Activated T-cell treated with anti-CD3 and anti-CD28 coated beads for 24 hours (primary cell): ENCODE measurements around the gene PLA2R1.

Source experiments
- DNase-seq: peaks from one replicate; pipeline ENCODE4 v3.0.0-alpha.2; 2020; ENCODE audit warnings: low read depth

The PLA2R1 gene

GRCh38 chr2:160029270-160029628 is 33.2 kb downstream of the PLA2R1 start:
- DNase-seq: no peak

- no peak for DNase-seq
Measured at GRCh38 chr2:160028431-160029269, 33.8 kb downstream of the PLA2R1 start.

DNA sequence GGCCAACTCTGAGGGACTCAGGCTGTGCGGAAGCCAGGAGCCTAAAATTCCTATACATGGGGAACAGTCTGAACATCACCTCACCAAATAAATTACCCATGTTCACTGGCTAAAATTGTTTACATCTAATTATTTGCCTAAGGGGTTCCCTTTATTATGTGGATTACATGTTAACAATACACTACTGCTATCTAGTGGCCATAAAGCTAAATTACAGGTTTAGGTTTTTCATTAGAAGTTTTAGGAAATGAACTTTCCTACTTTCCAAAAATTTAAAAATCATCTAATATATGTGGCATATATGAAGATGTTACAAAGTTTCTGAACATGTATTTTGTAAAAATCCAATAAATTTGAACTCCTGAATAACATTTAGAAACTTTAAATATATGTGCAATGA is 40.3 kb downstream of the PLA2R1 start:
- no peak for DNase-seq

- DNase-seq: no peak
Measured at GRCh38 chr2:160019374-160020090, 42.9 kb downstream of the PLA2R1 start.

- DNase-seq: no peak
Measured at GRCh38 chr2:160015746-160016145, 46.7 kb downstream of the PLA2R1 start.

GRCh38 chr2:160014227-160014626 is 48.2 kb downstream of the PLA2R1 start:
- no peak for DNase-seq

GRCh38 chr2:160010361-160011145 is 51.9 kb downstream of the PLA2R1 start:
- DNase-seq: no peak

- no peak for DNase-seq
Measured at GRCh38 chr2:160007111-160007510, 55.3 kb downstream of the PLA2R1 start.

GRCh38 chr2:160006475-160006874 is 55.9 kb downstream of the PLA2R1 start:
- DNase-seq: no peak

DNA sequence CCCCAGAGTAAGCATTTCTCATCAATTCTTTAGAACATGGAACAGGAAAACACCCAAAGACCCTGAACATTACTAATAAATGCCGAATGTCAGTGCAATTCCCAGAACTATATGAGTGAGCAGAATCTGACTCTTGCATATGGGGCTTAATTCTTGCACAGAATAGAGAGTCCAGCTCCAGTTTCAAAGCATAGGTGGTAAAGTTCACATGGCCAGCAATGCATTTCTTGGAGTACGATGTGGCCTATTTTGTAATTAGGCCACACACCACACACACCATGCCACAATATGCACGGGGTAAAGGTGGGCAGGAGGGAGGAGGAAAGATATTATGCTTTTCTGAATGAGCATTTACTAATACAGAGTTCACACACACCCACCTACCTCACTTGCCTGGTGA is 56.5 kb downstream of the PLA2R1 start:
- no peak for DNase-seq

DNA sequence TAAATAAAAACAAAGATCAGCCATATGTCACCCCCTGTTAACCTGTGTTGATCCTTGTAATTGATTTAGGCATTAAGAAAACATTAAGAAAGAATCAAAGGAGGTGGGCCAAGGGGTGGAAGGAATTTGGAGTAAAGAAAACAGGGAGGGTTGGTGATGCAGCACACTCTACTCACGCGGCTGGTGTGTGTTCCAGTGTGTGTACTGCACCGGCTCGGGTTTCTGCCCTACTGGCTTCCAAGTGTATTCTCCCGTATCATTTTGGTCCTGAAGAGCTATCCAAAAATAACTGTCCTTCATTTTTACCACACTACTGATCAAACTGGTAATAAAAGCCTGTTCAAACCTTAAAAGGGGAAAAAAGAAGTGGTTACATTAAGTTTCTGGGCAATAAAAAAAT is 56.9 kb downstream of the PLA2R1 start:
- DNase-seq: no peak

GRCh38 chr2:159998961-159999360 is 63.5 kb downstream of the PLA2R1 start:
- DNase-seq: no peak

DNA sequence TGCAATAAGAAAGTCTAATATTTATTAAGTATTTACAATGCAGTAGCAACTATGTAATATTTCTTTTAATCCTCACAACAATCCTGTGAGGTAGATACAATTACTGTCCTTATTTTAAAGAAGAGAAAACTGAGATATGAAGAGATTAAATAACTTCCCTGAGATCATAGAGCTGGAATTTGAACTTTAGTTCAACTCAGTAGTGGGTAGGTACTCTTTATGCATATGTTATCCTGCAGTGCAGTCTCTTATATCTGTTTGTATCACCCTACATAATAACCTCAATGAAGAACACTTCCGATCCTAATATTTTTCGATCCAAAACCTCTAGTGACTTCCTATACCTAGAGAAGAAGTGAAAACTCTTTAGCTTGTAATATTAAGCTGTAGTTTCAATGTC is 64.2 kb downstream of the PLA2R1 start:
- no peak for DNase-seq

- DNase-seq: no peak
Measured at GRCh38 chr2:159996792-159997546, 65.4 kb downstream of the PLA2R1 start.

DNA sequence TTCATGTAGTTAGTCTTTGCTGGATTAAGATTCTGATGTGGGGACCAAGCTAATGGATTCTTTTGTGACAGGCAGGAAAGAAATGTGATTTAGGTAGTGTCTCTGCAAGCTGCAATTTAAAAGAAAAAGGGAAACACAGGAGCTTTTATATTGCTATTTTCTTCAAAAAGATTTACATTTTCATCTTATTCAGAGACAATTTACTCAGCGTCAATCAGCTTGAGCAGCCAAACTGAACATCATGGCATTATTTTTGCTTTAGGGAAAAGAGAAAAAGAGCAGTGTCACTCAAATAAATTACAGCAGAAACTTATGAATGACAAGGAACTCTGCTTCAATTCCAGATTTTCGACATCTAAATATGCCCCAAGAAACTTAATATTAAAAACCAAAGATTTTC is 67.4 kb downstream of the PLA2R1 start:
- DNase-seq: no peak

GRCh38 chr2:159989249-159989648 is 73.2 kb downstream of the PLA2R1 start:
- DNase-seq: no peak

GRCh38 chr2:159988412-159988970 is 73.9 kb downstream of the PLA2R1 start:
- DNase-seq: no peak

DNA sequence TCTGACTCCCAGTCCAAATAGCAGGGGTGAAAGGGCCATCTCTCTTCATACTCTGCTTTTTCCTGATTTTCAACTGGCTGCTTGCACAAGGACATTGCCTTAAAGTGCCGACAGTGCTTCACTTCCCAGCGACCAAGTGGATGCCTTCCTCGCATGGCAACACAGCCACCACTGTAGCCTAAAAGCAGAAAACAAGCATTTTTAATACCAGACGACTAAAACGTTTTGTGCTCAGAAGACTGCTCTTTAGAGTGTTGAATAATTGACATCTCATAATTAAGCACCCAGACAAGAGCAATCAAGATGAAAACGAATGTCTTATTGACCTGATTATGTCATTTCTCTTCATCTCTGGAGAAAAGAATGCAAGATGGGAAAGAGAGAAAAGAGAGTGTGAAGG is 75.2 kb downstream of the PLA2R1 start:
- DNase-seq: no peak

- DNase-seq: no peak
Measured at GRCh38 chr2:159985656-159986055, 76.8 kb downstream of the PLA2R1 start.

DNA sequence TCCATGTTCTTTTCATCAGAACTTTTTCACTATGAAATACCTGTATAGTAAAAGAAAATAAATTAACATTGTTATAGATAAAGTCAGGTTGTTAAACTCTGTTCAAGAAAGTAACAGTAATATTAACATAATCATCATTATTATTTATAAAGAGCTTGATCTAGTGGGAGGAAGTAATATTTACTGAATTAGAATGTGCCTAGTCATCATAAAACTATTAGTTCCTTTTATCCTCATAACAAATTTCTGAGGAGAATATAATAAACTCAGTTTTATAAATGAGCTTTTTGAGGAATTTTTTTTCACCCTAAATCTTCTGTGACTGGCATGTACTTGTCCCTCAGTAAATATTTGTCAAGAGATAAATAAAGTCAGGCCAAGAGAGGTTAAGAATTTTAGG is 78.4 kb downstream of the PLA2R1 start:
- DNase-seq: no peak

DNA sequence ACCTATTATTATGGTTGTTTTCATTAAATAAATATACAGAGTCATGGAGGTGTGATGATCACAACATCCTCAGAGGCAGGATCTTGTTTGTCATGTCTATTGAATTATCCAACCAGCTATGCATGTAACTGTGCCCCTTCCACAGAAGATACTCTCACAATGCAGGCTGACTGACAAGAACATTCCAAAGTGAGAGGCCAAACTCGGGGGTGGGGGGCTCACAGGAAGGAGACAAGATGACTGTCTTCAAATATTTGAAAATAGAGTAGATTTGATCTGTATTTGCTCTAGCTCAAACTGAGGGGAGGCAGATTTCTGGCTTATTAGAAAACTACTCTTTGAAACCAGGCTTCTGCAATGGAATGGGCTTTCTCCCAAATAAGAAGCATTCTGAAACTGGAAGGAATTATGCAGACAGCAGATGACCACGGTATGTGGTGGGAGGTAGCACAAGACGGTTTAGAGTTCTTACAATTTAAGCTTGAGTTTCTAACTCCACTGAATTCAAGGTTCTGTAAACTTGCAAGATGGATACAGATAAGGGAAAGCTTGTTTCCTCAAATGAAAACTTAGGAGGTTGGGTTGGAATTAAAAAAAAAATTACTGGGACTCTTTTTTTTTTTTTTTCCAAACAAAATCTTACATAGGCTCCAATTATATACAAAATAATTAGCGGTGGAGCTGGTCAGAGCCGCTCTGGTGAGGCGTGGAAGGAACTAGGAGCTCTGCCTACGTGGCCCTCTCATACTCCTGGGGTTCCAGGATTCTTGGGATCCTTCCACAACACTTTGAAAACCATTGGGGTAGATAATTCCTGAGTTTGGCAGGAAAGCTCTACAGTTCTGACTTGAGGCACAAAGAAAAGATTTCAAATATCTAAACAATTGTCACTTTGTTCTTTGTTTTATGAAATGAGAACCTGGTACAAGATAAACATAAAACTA is 79.3 kb downstream of the PLA2R1 start:
- no peak for DNase-seq
